Common myeloid progenitor, CD34-positive (primary cell): ENCODE measurements around the gene APOF.

Experiments
- CTCF ChIA-PET: fragments of 350-600 bp; sonication (Branson Sonifier 250); formaldehyde crosslinking; loops from one replicate; lab custom pipeline; 2021; ENCODE audit warnings: antibody characterized with exemption; lab: Charles Lee
- POLR2A ChIA-PET: fragments of 350-600 bp; sonication (Branson Sonifier 250); formaldehyde crosslinking; loops from one replicate; lab custom pipeline; 2021; ENCODE audit warnings: antibody characterized with exemption; lab: Charles Lee
- DNase-seq, 3 donors: peaks; one replicate each; pipeline versions ENCODE4 v3.0.0 to v3.0.0-alpha.2; 2013
- H3K27ac ChIP-seq, 2 experiments: 1 replicate in 1 of 2; 2 replicates in 1 of 2; pipeline ENCODE4 v1.7.0; 2013; ENCODE audit warnings: inconsistent platforms in 2 of 2, low read length in 2 of 2, mild to moderate bottlenecking in 2 of 2, low read depth in 1 of 2, moderate library complexity in 1 of 2; ENCODE audit not compliant: severe bottlenecking in 2 of 2, insufficient read depth in 1 of 2, poor library complexity in 1 of 2
- H3K27me3 ChIP-seq, 5 experiments: replicated peaks in 2 of 5; 1 replicate in 3 of 5; 2 replicates in 2 of 5; pipeline versions ENCODE4 v1.6.1 to v1.7.0; 2013; ENCODE audit warnings: low read length in 4 of 5, mild to moderate bottlenecking in 2 of 5, moderate library complexity in 2 of 5, inconsistent platforms in 1 of 5; ENCODE audit not compliant: insufficient read depth in 5 of 5, control insufficient read depth in 4 of 5
- H3K36me3 ChIP-seq, 4 experiments: 1 replicate in 2 of 4; 2 replicates in 2 of 4; pipeline versions ENCODE4 v1.6.1 to v1.7.0; 2013; ENCODE audit warnings: low read length in 3 of 4, control low read depth in 1 of 4, mild to moderate bottlenecking in 1 of 4; ENCODE audit not compliant: control insufficient read depth in 4 of 4, insufficient read depth in 4 of 4
- H3K4me1 ChIP-seq, 4 experiments: 1 replicate in 3 of 4; 2 replicates in 1 of 4; pipeline versions ENCODE4 v1.6.1 to v1.7.1; 2013; ENCODE audit warnings: low read length in 3 of 4, mild to moderate bottlenecking in 3 of 4, control low read depth in 1 of 4, inconsistent platforms in 1 of 4, moderate library complexity in 1 of 4; ENCODE audit not compliant: control insufficient read depth in 4 of 4, insufficient read depth in 4 of 4; ENCODE audit errors: control extremely low read depth in 1 of 4
- H3K4me3 ChIP-seq, 7 experiments: 1 replicate in 4 of 7; 2 replicates in 3 of 7; pipeline versions ENCODE4 v1.5.1 to v1.7.0; 2013; ENCODE audit warnings: mild to moderate bottlenecking in 7 of 7, low read length in 6 of 7, moderate library complexity in 6 of 7, inconsistent platforms in 2 of 7, low read depth in 2 of 7, control low read depth in 1 of 7; ENCODE audit not compliant: insufficient read depth in 4 of 7, control insufficient read depth in 1 of 7; ENCODE audit errors: extremely low read depth in 1 of 7
- H3K9me3 ChIP-seq, 5 experiments: 1 replicate in 4 of 5; 2 replicates in 1 of 5; pipeline versions ENCODE4 v1.6.1 to v1.7.1; 2013; ENCODE audit warnings: low read length in 4 of 5, mild to moderate bottlenecking in 2 of 5, inconsistent platforms in 1 of 5, low read depth in 1 of 5, moderate library complexity in 1 of 5; ENCODE audit not compliant: control insufficient read depth in 4 of 5, insufficient read depth in 2 of 5; ENCODE audit errors: control extremely low read depth in 1 of 5
- WGBS: methylation state at CpG from one replicate; pipeline ENCODE4 v1.1.5; 2013; ENCODE audit not compliant: insufficient coverage; 5-methylcytosine and 5-hydroxymethylcytosine counted together

The APOF gene

GRCh38 chr12:56311003-56311402, 51.7 kb downstream of the APOF start:
- H3K9me3 ChIP-seq = no peaks in the 10 kb centered on the region
- no peak overlapping the region for H3K27ac ChIP-seq
- WGBS = 96% methylated on average over 12 of the region's 12 CpGs
- H3K4me3 ChIP-seq = no peak overlapping the region
- ChIA-PET CTCF (interaction anchor here (0.7 to 3.4 kb wide), 9 partner anchors 11 to 191 kb away, joined by 3 to 11 read pairs (median 4); partner anchors contain the start of genes APOF and CS), POLR2A (no interaction called here)
- no peak for DNase-seq
- no peaks in the 10 kb centered on the region for H3K27me3 ChIP-seq
- peaks cover 6 to 13% (median 11%) of the 10 kb centered on the region in 4 experiments for H3K4me1 ChIP-seq
- peaks cover 12 to 50% (median 31%) of the 10 kb centered on the region in 4 experiments for H3K36me3 ChIP-seq
